ENCODE results near the gene MED15. TPM values are rescaled to one million over a fixed set of nuclear protein-coding genes. Genes with fewer than 3 reads are reported as not detected.

MED15 gene
- total RNA-seq, 2 donors from 2014 or later, result 171 to 178 TPM

Other genes starting within 250 kb of the MED15 start
- under 1 TPM; 0.48 to 0.78 TPM for gene RTN4R, start 239.3 kb upstream of the MED15 start, total RNA-seq
- 10 to 100 TPM; 18.7 to 27.2 TPM for gene DGCR6L, start 187.6 kb upstream of the MED15 start, total RNA-seq
- 10 to 100 TPM in 1 of 2 donors, 1 to 10 TPM in 1; 3.7 to 11.9 TPM for gene ZNF74, start 113.5 kb upstream of the MED15 start, total RNA-seq
- under 1 TPM in 1 of 2 donors, not detected in 1; 0.48 TPM for gene SCARF2, start 69.8 kb upstream of the MED15 start, total RNA-seq
- 10 to 100 TPM; 15.9 to 21.0 TPM for gene KLHL22, start 11.8 kb upstream of the MED15 start, total RNA-seq